ENCODE results near the gene XIRP1.

DNA sequence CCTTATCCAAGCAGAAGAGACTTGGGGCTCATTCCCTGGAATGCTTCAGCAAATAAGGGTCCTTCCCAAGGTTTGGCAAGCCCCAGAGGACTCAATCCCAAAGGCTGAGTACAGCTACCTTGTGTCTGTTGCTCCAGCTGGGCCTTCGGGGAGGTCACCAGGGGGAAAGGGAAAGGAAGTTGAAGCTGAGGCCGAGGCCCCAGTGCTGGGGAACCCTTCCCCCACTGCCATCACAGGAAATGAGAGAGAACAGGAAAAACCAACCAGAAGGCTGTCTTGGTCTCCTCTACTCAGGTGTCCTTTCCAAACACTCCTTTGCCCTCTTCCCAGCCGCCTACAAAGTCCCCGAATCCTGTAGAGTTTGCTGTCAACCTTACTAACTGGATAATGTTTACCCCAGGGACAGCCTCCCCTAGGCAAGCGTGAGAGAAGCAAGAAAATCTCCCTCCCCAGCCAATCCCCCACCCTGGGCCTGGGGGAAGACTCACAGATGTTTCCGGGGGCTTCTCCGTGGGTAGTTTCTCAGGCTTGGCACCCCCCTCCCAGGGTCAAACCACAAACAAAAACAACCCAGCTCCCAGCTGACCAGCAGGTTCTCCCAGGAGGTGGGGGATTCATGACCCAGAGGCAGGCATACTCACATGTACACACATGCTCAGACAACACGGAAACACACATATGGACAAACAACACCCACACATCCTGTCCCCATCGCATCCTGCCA is 44.5 kb downstream of the XIRP1 start:
- TF ChIP-seq, protein P1, sequence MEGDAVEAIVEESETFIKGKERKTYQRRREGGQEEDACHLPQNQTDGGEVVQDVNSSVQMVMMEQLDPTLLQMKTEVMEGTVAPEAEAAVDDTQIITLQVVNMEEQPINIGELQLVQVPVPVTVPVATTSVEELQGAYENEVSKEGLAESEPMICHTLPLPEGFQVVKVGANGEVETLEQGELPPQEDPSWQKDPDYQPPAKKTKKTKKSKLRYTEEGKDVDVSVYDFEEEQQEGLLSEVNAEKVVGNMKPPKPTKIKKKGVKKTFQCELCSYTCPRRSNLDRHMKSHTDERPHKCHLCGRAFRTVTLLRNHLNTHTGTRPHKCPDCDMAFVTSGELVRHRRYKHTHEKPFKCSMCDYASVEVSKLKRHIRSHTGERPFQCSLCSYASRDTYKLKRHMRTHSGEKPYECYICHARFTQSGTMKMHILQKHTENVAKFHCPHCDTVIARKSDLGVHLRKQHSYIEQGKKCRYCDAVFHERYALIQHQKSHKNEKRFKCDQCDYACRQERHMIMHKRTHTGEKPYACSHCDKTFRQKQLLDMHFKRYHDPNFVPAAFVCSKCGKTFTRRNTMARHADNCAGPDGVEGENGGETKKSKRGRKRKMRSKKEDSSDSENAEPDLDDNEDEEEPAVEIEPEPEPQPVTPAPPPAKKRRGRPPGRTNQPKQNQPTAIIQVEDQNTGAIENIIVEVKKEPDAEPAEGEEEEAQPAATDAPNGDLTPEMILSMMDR (IDR thresholded peaks at IDR 0.05) = no peak
- no peak for TF ChIP-seq POLR2A (IDR thresholded peaks at IDR 0.05)
